Myocyte (in vitro differentiated cells): ENCODE measurements around the gene ZNF205. TPM values are rescaled to one million over a fixed set of nuclear protein-coding genes. Genes with fewer than 3 reads are reported as not detected.

Experiments used
- DNase-seq: peaks from one replicate; pipeline ENCODE4 v3.0.0-alpha.2; 2012; ENCODE audit warnings: low read depth
- total RNA-seq: library from RNA; depleted of rRNA; stranded (reverse); fragments of >200 nt; gene quantifications from 2 replicates; pipeline ENCODE4 v1.2.3, GENCODE V29; 2014

Gene ZNF205
- total RNA-seq, 1 donor from 2014 or later: 29.2 TPM

DNA sequence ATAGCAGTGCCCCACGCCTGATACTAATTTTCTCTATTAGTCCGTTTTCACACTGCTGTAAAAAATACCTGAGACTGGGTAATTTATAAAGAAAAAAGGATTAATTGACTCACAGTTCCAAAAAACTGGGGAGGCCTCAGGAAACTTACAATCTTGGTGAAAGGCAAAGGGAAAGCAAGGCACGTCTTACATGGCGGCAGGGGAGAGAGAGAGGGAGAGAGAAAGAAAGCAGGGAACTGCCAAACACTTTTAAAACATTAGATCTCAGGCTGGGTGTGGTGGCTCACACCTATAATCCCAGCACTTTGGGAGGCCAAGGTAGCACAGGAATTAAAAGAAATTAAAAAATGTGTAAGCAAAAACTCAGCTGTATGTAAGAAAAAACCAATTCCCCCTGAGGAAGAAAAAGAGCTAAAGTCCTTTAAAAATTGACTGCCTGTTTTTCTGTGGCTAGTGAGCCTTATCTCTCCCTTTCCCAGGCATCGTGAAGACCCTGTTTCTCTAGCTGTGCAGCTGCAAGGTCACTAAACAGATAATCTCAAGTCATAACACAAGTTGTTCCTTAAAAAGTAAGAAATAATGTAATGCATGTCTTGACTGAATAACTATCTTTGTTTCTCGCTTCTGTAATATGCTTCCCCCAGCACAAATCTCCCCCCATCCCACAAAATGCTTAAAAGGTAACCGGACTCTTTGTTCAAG is 27.3 kb upstream of the ZNF205 start:
- DNase-seq: no peak

DNA sequence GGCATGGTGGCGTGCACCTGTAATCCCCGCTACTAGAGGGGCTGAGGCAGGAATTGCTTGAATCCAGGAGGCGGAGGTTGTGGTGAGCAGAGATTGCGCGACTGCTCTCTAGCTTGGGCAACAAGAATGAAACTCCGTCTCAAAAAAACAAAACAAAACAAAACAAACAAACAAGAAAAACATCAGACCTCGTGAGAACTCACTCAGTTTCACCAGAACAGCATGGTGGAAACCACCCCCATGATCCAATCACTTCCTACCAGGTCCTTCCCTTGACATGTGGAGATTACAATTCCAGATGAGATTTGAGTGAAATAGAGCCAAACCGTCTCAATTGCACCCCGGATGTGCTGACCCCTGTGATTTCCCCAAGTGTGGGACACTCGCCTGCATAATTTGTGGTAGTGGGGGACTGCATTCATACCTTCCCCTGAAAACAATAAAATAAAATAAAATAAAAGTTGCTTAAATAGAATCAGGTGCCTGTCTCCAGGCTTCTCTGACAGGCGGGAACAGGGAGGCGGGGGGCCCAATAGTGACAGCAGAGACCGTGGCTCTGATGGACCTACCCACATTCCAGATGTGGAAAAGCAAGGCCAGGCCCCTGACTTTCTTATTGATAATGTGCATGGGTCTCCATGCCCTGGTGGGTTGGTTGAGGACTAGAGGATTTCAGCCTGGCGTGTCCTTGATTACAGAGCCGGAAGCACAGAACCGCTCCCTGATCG is 26.4 kb upstream of the ZNF205 start:
- DNase-seq: no peak

DNA sequence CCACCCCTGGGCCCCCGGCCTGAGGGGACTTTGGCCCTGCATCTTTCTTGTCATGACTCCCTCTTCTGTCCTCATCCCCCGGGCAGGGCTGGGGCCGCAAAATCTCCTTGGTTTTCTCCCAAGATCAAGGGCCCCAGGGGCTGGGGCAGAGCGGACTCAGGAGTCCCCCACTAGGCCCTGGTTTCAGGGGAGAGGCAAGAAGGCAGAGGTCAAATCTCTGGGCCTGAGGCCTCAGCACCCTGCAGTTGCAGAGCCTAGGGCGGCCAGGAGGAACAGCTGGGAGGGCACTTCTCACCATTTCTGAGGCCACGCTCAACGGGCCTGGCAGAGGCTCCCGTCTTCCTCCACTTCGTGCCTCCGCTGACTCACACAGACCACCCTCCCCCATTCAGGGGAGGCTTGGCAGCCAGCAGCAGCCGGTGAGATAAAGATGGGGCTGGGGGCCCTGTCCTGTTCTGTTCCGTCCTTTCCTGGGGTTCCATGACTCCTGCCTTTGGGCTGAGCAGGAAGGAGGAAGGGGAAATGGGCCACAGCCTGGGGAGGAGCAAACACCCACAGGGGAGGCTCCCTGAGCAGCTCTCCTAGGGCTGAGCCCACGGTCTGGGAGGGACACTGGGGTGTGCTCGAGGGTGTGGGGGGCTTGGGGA is 25.7 kb upstream of the ZNF205 start:
- DNase-seq: no peak

DNA sequence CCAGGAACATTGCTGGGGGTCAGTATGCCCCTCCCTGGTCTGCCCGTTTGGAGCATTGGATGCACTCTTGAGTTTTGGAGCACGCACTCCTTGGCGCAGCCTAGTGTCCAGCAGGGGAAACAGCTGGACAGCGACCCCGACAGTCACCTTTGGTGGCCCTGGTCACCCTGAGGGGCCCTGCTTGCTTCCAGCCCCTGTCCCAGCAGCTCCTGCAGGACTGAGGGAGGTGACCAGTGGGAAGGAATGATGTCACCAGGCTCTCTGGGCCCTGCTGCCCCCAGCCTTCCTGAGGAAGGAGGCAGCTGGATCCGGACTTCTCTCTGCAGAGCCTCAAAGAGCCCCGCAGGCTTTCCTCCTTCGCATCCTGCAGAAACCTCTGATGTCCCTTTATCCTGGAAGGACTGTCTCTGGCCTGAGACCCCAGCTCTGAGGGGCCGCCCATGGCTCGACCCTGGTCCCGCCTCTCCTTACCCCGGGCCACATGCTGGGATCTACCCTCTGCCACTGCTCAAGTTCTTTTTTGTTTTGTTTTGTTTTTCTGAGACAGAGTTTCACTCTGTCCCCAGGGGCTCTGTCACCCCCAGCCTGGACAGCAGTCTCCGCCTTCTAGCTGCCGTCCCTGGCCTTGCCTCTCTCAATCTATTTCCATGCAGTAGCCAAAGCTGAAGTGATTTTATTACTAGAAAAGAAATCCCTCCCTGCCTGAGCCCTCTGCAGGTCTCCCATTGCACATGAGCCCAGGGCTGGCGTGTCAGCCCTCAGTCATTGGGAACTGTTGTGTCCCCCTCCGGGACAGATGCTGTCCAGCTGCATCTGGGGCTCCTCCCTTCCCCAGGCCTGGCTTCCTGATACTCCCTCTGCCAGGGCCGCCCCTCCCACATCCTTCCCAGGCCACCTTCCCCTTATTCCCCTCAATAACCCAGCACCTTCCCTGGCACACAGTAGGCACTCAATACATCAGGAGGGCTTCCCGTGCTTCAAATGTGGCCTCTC is 24.8 kb upstream of the ZNF205 start:
- DNase-seq: no peak

DNA sequence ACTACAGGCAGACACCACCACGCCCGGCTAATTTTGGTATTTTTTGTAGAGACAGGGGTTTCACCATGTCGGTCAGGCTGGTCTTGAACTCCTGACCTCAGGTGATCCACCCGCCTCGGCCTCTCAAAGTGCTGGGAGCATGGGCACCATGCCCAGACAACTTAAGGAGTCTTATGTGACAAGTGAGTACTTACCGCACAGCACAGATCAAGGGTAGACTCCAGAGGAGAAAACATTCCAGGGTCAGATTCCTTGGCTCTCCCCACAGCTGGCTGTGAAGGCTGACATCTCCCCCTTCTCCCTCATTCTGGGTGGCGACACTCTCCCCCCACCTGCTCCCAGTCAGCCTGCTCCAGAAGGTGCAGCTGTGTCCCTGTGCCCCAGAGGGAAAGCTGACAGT is 23.9 kb upstream of the ZNF205 start:
- no peak for DNase-seq

DNA sequence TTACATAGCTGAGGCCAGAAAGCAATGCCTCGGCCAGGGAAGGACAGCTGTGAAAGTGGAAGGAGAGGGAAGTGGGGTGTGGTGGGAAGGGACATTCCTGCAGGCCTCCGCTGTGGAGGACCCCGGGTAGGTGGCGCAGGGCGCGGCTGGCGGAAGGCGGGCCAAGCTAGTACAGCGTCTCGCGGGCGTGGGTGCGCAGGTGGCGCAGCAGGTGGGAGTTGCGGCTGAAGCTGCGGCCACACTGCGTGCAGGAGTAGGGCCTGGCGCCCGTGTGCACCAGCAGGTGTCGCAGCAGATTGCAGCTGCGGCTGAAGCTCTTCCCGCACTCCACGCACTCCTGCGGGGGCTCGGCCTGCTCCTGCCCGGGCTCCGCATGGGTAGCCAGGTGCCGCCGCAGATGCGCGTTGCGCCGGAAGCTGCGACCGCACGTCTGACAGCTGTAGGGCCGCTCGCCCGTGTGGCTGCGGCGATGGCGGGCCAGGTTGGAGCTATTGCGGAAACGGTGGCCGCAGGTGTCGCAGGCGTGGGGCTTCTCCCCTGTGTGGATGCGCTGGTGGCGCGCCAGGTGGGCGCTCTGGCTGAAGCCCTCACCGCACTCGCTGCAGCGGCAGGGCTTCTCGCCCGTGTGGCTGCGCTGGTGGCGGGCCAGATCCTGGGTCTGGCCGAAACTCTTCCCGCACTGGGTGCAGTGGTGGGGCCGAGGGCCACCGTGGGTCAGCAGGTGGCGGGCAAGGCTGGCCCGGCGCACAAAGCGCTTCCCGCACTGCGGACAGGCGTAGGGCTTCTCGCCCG is 23.3 kb upstream of the ZNF205 start:
- no peak for DNase-seq

DNA sequence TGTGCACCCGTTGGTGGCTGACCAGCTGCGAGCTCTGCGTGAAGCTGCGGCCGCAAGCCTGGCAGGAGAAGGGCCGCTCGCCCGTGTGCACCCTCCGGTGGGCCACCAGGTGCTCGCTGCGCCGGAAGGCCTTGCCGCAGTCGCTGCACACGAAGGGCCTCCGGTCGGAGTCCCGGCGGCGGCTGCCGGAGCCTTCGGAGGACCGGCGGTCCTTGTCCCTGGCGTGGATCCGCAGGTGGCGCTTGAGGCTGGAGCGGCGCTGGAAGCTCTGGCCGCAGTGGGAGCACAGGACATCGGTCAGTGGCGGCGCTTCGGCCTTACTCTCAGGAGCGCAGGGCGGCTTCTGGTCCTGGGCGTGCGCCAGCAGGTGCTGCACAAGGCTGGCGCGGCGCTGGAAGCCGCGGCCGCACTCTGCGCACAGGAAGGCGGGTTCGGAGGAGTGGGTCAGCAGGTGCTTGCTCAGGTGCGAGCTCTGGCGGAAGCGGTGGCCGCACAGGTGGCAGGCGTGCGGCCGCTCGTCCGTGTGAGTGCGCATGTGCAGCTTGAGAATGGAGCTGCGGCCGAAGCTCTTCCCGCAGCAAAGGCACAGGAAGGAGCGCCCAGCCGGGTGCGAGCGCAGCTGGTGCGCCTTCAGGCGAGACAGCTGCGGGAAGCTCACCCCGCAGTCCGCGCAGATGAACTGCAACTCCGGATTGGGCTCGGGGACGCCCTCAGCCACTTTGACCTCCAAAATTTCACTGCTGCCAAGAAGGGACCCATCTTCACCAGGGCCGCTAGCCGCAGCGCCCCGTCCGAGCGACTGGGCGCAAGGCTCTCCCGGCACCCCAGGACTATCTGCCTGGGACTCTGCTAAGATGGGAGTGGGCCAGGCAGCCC is 22.4 kb upstream of the ZNF205 start:
- DNase-seq: no peak

DNA sequence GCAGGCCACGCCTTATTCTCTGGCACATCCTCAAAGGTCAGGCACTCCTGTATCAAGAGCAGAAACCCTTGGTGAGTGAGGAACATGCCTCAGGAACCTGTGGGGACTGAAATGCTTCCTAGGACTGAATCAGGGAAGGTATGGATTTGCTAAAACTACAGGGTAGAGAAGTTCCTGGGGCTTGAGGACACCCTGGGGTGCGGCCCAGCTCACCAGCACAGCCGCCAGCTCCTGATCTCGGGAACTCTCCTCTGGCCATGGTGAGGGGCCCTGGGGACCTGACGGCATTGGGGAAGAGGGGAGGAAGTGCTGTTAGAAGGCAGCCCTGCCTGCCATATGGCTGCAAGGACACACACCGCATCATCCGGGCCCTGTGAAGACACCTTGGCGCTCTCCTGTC is 20.8 kb upstream of the ZNF205 start:
- DNase-seq: no peak

DNA sequence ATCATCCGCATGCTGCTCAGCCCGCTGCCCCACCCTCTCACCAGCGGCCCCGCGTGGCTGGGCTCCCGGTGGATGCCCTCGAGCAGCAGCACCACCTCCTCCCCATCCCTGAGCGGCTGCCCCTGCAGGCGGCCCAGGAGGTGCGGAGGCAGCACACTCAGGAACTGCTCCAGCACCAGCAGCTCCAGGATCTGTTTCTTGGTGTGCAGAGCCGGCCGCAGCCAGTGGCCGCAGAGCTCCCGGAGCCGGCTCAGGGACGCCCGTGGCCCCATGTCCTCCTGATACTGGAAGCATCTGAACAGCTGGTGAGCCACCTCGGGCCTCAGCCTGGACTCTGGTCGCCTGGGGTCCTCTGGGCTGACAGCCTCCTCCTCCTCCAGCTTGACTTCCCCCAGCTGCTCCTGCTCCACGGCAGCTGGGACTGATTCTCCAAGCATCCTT is 19.9 kb upstream of the ZNF205 start:
- DNase-seq: no peak

DNA sequence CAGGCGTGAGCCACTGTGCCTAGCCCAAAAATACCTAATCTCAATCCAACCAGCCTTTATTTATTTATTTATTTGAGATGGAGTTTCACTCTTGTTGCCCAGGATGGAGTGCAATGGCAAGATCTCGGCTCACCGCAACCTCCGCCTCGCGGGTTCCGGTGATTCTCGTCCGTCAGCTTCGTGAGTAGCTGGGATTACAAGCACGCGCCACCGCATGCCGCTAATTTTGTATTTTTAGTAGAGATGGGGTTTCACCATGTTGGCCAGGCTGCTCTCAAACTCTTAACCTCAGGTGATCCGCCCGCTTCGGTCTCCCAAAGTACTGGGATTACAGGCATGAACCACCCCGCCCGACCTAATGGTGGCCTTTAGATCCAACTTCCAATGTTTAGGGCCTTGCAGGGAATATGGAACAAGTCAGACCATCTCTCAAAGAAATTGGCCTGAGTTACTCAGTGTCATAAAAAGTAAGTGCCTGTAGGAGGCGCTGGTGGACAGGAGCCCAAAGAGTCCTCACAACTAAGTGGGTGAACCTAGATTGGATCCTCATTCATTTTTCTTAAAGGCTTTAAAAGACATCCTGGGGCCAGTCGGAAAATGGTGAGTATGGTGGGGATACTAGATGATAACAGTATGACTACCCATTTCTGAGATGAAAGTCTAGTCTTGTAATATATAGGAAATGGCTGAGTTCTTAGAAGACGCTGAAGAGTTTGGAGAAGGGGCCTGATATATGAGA is 17.9 kb upstream of the ZNF205 start:
- DNase-seq: peak; percentile 63

GRCh38 chr16:3095869-3096268 is 16.5 kb upstream of the ZNF205 start:
- no peak for DNase-seq

DNA sequence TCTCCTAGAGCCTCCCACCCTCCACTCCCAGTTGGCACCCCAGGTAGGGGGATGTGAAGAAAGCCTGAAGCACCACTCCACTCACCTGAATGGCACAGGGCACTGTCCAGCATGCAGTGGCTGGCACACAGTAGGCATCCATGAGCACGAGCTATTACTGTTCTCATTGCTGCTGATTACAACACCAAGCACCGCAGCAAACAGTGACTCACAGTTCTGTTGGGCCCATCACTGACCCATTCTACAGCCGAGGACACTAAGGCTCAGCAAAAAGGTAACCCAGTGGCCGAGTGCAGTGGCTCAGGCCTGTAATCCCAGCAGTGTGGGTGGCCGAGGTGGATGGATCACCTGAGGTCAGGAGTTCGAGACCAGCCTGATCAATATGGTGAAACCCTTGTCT is 16.0 kb upstream of the ZNF205 start:
- DNase-seq: no peak

- no peak for DNase-seq
These were observed 15.1 kb upstream of the ZNF205 start for GRCh38 chr16:3097266-3097665.

- DNase-seq: no peak
These were observed 13.7 kb upstream of the ZNF205 start, which contains the start of gene ZSCAN10 for GRCh38 chr16:3098459-3099394. Gene ZSCAN10, minus strand, starts transcription at chr16:3099294. Its CDS starts 6,357 bp downstream, at chr16:3092937.

DNA sequence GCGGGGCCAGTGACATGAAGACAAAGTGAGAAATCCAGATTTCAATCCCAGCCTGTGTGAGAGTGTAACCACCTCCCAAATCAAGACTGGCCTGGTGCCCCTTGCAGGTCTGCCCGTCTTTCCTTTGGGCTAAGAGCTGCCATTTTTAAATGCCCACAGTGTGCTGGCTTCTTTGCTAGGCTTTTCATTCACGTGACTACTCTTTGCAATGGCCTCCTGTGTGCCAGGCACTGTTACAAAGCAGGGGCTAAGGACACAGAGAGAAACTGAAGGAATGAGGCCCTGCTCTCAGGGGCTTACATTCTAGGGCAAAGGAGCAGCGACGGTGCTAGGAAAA is 13.0 kb upstream of the ZNF205 start:
- DNase-seq: no peak

DNA sequence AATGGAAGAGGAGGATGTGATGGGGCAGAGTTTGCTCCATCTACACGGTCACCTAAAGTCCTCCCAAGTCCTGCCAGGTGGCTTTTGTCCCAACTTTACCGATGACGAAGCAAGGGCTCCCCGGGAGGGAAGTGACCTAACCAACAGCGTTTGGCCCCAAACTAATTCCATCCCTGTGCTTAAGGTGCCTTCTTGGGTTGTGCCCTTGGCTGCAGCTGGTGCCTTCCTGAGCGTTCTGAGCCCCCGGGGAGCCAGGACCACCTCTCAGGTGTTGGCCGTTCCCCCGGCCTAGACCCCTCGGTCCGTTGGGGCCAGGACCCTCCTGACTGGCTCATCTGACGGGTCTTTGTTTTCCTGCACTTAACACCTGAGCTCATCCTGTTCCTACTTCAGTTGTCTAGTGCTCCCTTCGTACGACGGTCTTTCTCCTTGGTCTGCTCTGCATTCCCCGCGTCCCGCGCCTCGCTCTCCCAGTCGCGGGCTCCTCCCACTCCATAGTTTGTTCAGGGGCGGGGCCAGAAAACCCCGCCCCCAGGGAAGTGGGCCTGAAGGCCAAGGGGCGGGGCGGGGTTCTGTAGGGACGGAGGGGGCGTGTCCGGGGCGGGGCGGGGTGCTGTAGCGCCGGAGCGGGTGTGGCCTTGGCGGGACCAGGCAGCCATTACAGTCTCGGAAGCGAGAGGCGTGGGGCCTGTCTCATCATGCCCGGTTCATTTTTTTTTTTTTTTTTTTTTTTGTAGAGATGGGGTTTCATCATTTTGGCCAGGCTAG is 12.5 kb upstream of the ZNF205 start:
- DNase-seq: peak; percentile 79
